ENCODE measurements around the gene CCDC90B.

DNA sequence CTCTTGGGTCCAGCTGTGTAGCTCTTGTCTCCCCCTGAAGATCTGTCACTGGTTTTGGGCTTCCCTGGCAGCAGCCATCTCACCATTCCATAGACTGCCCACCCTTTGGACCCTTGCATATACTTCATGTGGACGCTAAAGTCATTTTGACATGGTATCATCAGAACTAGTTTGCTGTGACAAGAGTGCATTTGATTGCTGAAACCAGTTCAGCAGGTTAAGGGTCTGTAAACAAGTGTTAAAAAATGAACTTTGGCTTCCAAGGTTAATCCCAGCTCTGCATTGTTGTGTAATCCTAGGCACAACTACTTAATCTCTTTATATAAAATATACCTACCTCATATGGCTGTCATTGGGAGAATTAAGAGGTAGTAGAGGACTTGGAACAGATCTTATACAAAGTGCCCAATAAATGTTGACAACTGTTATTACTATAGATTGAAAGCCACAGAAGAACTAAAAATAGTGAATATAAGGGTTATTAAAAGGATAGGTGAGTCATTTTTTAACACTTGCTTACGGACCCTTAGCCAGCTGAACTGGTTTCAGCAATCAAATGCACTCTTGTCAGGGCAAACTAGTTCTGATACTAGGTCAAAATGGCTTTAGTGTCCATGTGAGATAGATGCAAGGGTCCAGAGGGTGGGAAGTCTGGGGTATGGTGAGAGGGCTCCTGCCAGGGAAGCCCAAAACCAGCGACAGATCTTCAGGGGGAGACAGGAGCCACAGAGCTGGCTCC, 29.4 kb downstream of the CCDC90B start:
- no peak for TF ChIP-seq TAF1 (IDR thresholded peaks at IDR 0.05; ENCODE audit: low read depth, low read length)
- no peak for TF ChIP-seq SPI1 (IDR thresholded peaks at IDR 0.05; ENCODE audit: low read depth, low read length)
- TF ChIP-seq POU2F2 (IDR thresholded peaks at IDR 0.05; ENCODE audit: low read depth, low read length), result no peak
- no peak for TF ChIP-seq POLR2AphosphoS5 (IDR thresholded peaks at IDR 0.05; ENCODE audit: low read depth, low read length)
- TF ChIP-seq POLR2A (IDR thresholded peaks at IDR 0.05; ENCODE audit: low read depth, low read length), result no peak
